HG02642 (cell line): ENCODE measurements around the gene NMUR1.
A peak's percentile ranks its signal among the peaks of the same experiment; 100 is the strongest.

ENCODE experiments used
- ATAC-seq: cut with Tn5 transposase; IDR thresholded peaks from one replicate; pipeline ENCODE4 v1.9.1; 2021; ENCODE audit warnings: mild to moderate bottlenecking; ENCODE audit not compliant: unreplicated experiment, poor library complexity

NMUR1 gene

DNA sequence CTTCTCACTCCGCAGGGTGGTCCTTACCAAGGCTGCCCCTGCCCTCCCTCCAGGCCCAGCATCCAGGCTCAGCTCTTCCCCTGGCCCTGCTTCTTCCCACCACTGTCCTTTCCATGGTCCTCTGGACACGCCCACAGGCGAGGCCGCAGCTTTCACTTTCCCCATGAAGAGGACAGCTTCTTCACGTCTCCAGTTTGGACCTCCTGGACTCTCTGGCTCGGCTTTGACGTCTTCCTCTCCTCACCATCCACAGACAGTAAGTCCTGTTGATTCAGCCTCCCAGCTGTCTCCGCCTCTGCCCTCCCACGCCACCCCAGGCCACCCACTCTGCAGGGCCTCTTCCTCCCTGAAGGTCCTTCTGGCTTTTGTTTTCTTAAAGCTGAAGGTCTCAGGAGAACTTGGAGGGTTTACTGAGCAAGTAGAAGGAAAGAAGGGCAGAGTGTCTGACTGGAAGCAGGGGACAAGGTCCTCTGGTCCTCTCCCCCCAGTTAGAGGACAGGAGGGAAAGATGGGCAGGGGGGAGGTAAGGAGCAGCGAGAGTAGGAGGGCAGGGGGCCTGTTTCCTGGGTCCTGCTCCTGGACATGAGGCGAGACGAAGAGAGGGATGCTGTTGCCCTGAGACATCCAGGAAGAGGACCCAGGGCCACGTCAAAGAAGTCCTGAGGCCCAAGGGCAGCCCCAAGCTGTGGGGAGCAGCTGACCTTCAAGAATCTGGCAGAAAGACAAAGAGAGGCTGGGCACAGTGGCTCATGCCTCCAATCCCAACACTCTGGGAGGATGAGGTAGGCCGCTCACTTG is 24.7 kb upstream of the NMUR1 start:
- no peak for ATAC-seq

DNA sequence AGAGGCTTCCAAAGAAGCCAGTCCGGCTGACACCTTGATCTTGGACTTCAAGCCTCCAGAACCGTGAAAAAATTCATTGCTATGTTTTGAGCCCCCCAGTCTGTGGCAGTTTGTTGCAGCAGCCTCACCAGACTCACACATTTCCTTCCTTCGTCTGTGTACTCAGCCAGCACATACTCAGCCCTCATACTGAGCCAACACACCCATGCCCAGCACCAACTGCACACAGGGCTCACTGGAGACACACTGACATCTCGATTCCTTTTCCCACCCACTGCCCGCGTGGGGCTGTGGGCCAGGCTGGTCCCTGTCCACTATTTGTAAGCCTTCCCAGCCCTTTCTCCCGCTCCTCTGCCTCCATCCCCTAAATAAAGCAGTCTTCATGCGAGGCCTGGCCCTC is 24.1 kb upstream of the NMUR1 start:
- no peak for ATAC-seq

DNA sequence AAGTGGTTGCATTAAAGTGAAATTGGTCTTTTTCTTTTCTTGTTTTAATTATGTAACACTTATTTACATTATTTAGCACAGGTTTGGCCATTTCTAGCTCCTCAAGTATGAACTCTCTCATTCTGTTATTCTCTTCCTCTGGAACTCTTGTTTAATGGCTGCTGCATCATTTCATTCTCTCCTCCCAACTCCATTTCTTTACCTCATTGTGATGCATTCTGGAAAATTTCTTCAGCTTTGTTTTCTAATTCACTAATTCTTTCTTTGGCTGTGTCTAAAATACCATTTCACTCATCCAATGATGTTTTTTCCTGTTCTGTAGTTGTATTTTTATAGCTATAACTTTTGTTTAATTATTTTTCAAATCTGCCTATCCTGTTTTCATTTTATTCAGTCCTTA is 22.5 kb upstream of the NMUR1 start:
- no peak for ATAC-seq

DNA sequence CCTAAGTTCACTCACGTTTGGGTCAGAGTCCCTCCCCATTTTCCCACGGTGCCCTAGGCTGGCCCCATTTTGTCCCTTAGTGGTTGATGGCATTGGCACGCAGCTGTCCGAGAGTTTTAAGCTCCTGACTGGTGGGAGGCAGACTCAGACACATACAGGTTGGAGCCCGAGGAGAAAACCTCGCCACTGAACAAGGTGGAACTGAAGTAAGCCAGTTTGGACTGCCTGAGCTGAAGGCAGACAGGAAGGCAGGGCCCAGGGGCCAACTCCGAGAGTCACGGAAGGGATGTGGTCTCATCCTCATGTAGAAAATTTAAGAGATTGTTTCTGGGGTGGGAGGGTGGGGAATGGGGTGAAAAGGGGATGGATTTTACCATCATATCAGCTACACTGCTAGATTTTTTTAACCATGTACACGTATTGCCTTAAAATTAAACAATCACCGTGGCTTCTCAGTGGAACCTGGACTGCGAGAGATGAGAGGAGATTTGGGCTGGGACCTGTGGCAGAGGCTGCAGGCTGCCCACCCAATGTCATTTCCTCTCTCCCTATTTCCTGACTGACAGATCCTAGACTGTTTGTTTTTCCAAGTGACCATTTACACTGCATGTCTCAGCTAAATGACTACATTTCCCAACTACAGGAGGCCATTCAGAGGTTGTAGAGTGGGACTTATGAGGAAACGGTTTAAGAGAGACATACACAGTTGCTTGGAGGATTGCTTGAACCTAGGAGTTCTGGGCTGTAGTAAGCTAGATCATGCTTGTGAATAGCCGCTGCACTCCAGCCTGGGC is 19.4 kb upstream of the NMUR1 start:
- no peak for ATAC-seq

DNA sequence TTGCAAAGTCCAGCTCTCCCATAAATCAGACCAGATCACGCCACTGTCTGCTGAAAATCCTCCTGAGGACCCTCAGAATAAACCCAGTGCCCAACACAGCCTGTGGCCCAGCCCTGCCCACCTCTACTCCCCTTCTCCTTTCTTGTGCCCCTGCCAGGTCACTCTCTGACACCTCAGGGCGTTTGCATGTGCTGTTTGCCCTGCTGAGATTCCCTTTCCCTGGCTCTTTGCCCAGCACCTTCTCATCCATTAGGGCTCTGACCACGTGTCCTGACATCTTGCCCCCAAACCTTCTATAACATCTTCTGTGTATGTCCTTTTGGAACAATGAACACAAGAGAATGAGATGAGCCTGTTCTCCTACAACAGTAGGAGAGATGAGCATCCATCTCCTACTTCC is 18.5 kb upstream of the NMUR1 start:
- no peak for ATAC-seq

DNA sequence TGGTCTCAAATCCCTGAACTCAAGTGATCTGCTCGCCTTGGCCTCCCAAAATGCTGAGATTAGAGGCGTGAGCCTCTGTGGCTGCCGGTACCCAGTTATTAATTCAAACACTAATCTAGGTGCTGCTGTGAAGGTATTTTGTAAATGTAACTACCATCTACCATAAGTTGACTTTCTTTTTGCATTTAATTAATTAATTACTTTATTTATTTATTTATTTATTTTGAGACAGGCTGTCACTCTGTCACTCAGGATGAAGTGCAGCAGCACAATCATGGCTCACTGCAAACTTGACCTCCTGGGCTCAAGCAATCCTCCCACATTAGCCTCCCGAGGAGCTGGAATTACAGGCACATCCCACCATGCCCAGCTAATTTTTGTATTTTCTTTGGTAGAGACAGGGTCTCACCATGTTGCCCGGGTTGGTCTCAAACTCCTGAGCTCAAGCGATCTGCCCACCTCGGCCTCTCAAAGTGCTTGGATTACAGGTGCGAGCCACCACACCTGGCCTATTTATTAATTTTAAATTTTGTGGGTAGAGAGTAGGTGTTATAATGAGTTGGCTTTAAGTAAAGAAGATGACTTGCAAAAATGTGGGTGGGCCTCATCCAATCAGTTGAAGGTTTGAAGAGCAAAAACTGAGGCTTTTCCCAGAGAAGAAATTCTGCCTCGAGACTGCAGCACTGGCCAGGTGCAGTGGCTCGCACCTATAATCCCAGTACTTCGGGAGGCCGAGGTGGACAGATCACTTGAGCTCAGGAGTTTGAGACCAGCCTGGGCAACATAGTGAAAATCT is 17.3 kb upstream of the NMUR1 start:
- no peak for ATAC-seq

DNA sequence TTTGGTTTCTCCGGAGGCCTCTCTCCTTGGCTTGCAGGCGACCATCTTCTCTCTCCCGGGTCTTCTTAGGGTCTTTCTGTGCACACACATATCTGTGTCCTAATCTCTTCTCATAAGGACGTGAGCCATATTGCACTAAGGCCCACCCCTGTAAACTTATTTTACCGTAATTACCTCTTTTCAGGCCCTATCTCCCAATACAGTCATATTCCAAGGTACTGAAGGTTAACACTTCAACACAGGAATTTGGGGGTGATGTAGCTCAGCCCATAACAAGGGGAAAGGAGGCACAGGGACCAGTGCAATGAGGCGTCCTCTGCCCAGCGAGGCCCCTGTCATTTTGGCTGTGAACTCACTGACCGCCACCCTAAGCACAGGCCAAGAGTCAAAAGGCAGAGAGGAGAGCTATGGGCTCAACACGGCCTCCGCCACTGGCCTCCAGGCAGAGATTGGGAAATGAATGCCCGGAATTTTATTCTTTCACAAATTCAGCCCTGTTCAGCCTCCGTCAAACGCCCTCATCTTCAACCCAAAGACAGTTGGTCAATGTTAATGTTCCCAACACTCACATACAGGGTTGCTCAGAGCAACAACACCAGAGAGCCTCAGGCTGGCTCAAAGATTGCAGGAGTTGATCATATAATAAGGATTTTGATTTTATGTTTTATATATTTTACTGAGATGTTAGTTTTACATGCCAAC is 15.9 kb upstream of the NMUR1 start:
- ATAC-seq: no peak

DNA sequence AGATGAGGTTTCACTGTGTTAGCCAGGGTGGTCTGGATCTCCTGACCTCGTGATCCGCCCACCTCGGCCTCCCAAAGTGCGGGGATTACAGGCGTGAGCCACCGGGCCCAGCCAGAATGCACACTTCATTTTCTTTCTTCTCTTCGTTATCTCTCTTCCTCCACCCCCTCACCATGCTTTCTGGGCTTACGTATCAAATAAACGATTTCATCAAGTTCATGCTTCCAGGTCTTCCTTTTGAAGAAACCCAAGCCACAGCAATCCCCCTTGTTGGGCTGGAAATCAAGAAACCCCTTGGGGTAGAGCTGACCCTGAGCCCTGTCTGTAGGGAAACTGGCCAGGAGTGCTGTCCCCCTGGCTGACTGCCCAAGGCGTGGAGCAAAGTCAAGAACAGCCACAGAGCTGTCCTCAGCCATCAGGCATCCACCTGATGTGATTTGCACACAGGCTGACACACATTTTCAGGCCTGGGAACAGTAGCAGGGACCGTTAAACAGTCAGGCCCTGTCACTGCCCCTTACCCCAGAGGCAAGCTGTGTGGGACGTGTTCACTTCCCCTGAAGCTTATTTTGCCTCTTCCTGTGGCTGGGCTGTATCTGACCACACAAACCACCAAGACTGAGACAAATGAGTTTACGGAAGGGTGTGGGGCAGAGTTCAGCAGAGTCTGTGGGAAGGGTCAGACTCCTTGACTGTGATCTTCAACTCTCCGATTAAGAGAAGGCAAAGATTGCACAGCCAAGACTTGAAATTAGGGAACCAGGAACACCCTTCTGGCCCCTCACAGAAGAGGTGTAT is 15.1 kb upstream of the NMUR1 start:
- ATAC-seq: peak; percentile 98

DNA sequence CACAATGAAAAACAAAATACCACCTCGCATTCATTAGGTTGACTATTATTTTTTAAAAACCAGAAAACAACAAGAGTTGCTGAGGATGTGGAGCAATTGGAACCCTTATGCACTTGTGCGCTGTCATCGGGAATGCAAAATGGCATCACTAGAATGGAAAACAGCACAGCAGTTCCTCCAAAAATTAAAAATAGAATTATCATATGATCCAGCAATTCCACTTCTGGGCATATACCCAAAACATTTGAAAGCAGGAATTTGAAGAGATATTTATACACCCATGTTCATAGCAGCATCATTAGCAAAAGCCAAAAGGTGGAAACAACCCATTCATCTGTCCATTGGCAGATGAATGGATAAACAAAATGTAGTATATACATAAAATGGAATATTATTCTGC is 11.9 kb upstream of the NMUR1 start:
- no peak for ATAC-seq

DNA sequence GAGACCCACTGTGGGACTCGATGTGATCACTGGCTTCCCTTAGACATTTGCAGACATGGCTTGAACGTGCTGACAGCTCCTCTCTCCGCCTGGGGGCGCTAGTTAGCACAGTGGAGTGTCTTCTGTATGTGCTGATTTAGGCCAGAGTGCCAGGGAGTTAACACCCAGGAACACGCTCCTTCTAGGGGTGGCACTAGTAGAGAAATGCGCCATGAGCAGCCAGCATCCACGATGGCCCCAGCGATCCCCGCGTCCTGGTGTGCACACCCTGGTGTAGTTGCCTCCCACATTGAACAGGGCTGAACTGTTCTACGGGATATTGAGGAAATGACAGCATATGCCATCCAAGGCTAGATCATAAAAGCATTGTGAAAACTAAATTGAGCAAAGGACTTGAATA is 11.4 kb upstream of the NMUR1 start:
- ATAC-seq: no peak

DNA sequence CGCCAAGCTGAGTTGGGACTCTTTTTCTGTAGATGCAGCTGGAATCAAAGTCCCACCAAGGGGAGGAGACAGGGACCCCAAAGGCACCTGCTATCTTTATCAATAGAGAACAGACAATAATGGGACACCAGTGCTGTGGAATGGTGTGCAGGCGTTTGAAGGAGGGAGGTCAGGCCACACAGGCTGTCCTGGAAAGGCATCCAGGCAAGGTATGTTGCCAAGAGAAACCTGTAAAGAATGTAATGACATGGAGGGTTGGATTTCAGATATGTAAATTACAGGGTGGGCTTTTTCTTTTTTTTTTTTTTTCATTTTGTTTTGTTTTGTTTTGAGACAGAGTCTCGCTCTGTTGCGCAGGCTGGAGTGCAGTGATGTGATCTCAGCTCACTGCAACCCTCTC is 9.7 kb upstream of the NMUR1 start:
- no peak for ATAC-seq

DNA sequence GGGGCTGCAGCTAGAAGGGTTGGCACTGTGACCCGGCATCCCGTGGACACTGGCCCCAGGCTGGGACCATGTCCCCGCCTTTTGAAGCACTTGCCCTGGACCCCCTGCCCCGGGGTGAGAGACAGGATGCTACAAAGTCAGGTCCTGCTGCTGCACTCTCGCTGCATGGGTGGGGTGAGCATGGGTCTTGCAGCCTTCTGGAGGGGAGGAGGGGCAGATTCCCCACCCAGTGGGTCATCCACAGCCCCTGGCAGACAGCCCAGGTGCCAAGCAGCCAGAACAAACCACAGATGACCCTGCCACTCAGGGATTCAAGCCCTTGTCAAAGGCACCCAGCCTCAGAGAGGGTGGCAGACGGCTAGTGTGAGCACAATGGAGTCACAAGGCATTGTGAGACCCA is 5.7 kb upstream of the NMUR1 start:
- ATAC-seq: no peak

DNA sequence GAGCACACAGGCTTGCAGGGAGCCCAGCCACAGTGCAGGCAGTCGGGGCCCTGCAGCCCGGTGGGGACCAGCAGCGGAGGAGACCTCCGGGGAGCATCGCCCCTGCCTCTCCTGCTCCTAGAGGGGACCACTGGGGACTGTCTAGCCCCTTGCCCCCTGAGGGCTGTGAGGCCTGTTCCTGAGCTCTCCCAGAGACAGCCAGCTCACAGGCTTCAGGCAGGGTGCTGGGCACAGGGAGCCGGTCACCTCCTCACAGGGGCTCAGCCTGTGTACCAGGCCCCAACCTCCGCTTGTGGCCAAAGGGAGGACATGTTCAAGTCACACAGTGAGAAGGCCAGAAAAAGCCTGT is 3.5 kb upstream of the NMUR1 start:
- no peak for ATAC-seq

DNA sequence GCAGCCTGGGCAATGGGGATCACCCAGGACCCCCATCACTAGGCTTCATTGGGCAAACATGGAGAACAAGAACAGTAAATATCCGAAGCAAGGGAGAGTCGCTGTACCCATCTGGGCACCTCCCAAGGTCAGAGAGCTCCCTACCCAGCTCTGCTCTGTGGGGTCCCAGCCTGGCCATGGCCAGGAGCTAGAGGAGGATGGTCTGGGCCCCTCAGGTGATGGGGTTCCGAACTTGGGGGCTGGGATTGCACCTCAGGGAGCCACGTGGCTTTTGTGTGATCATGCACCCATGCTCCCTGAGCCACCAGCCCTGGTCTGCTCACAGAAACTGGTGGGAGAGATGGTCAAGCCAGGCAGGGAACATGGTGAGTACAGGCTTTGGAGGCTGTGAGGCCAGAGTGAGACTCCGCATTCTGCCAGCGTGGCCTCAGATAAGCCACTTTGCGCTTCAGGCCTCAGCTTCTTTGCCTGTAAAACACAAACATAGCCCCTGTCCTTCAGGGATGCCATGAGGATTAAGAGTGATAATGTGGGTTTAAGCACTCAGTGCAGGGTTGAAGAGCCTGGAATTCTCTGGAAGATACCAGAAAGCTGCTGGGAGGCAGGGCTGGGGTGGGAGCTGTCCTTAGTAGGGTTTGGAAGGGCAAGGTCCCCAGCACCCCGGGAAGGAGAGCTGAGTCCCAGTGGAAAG is 3.0 kb upstream of the NMUR1 start:
- ATAC-seq: no peak

DNA sequence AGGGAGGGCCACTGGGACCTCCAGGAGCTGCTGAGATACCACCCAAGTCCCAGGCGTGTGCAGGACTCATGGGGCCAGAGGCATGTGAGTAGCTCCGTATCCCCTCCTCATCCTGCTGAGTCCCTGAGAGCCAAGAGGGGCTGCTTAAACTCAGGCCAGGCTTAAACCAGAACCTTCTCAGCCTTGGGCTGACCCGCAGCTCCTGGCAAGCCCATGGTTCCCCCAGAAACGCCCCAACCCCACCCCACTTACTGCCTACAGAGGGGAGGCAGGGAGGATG is 2.5 kb upstream of the NMUR1 start:
- ATAC-seq: no peak

DNA sequence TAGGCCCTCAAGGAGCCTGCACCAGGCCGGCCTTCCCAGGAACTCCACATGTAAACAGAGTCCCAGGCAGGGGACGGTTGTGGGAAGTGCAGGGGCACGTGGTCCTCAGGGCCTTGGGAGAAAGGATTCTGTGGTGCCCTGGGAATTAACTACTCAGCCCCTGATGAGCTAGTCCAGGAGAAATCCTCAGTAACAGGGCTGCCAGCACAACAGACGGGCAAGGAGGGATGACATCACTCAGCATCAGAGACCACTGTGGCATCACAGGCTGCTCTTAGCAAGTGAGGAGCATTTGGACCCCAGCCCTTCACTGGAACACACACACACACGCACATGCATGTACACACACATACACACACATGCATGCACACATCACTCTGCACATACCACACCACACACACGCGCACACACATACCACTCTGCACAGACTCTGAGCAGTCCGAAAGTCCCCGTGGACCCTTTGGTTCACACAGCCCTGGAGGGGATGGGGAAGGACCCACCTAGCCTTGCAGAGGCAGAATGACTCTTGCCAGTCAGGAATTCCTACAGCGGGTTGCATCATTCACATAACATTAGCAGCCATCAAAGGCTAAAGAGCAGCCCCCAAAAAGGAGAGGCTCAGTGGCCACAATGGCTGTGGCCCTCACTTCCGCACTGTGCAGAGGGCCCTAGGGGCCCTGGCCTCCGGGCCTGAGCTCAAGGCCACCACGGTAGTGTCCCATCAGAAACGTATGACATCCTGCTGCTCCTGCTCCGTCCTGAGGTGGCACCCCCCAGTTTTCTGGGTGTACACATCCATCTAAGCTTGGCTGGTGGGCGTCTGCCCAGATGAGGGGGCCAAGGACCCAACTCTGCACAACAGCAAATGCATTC is 1.9 kb upstream of the NMUR1 start:
- no peak for ATAC-seq

DNA sequence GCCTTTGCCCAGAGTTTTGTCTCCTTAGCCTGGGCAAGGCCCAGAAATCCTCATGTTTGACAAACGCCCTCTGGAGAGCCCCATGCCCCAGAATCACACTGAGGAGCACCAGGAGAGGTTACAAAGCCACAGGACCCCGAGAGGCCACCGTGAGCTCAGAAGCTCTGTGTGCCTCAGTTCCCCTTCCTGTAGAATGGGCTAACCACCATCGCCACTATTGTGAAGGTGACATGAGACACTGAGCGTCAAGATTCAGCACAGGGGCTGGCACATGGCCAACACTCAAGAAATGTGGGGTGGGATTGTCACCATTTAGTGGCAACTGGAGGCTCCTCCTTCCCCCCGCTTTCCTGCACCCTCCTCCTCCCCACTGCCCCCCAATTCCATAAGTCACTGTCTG is 1.2 kb upstream of the NMUR1 start:
- no peak for ATAC-seq

DNA sequence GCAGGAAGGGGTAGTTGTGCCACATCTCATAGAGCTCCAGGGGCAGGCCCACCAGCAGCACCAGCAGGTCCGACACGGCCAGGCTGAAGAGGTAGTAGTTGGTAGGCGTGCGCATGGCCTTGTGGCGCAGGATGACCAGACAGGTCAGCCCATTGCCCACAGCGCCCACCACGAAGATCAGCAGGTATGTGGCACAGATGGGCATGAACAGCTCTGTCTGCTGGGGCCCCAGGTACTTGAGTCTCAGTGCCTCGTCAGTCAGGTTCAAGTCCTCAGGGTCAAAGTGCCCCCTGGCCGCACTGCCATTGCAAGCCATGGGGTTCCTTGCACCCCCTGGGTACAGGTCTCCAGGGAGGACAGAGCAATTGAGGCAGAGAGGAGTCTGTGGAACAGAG is 1.6 kb downstream of the NMUR1 start:
- ATAC-seq: no peak
